Activated T-cell treated with anti-CD3 and anti-CD28 coated beads, Interleukin-2, amount 50 U/mL, for 48 hours (primary cell): ENCODE data around the gene LTO1.
A peak's percentile ranks its signal among the peaks of the same experiment; 100 is the strongest.

Source experiments
- DNase-seq, 2 experiments: peaks; one replicate each; pipeline ENCODE4 v3.0.0-alpha.2; 2020

LTO1 gene

GRCh38 chr11:69644071-69644961, 30.8 kb downstream of the LTO1 start:
- no peak for DNase-seq

GRCh38 chr11:69643646-69644045, 31.5 kb downstream of the LTO1 start:
- no peak for DNase-seq

GRCh38 chr11:69642913-69643632, 32.1 kb downstream of the LTO1 start:
- peak; percentile 83 to 87 for DNase-seq

- DNase-seq: peak; percentile 47 to 58
Observed at GRCh38 chr11:69642549-69642912, 32.6 kb downstream of the LTO1 start.

GRCh38 chr11:69641681-69642548, 33.2 kb downstream of the LTO1 start:
- no peak for DNase-seq

- peak; percentile 44 to 59 for DNase-seq
Observed at GRCh38 chr11:69640995-69641581, 34.1 kb downstream of the LTO1 start, which contains the start of gene CCND1. Gene CCND1, plus strand, starts transcription at chr11:69641156. Its CDS starts 158 bp downstream, at chr11:69641314.

- peak in 1 of 2 experiments; percentile 40 for DNase-seq
Observed at GRCh38 chr11:69640260-69640994, 34.7 kb downstream of the LTO1 start.

GRCh38 chr11:69639831-69640230, 35.3 kb downstream of the LTO1 start:
- no peak for DNase-seq

- DNase-seq: peak in 1 of 2 experiments; percentile 50
Observed at GRCh38 chr11:69638941-69639681, 36.0 kb downstream of the LTO1 start.

- peak in 1 of 2 experiments; percentile 42 for DNase-seq
Observed at GRCh38 chr11:69637941-69638871, 36.9 kb downstream of the LTO1 start.

GRCh38 chr11:69637198-69637940, 37.8 kb downstream of the LTO1 start:
- peak in 1 of 2 experiments; percentile 23 for DNase-seq

GRCh38 chr11:69636512-69637197, 38.5 kb downstream of the LTO1 start:
- DNase-seq: peak in 1 of 2 experiments; percentile 39

- DNase-seq: no peak
Observed at GRCh38 chr11:69635804-69636511, 39.2 kb downstream of the LTO1 start.

- no peak for DNase-seq
Observed at GRCh38 chr11:69635195-69635594, 40.0 kb downstream of the LTO1 start.

- DNase-seq: no peak
Observed at GRCh38 chr11:69634590-69634989, 40.6 kb downstream of the LTO1 start.

GRCh38 chr11:69634069-69634468, 41.1 kb downstream of the LTO1 start:
- no peak for DNase-seq

- DNase-seq: no peak
Observed at GRCh38 chr11:69632900-69633299, 42.3 kb downstream of the LTO1 start.

GRCh38 chr11:69630424-69630823, 44.7 kb downstream of the LTO1 start:
- DNase-seq: no peak
